ENCODE measurements around the gene CNTN6.

Gene CNTN6

DNA sequence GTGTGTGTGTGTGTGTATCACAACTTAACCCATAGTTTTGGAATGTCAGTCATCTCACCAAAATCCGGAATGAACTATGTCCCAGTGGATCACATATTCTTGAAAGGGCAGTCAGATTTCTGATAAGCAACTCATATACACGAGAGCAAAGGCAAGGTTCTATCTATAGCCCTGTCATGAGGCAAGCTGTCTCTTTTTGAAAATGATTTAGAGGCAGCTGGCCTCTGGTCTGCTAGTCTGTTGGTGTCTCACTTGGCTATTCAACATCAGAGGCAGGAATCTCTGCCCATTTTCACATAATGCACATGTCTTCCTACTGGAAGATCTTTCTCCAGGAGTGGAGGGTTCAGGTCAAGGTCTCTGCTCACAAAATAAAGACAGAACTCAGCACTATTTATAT, 79.8 kb downstream of the CNTN6 start:
- no peak for DNase-seq (ENCODE audit: low read depth)

DNA sequence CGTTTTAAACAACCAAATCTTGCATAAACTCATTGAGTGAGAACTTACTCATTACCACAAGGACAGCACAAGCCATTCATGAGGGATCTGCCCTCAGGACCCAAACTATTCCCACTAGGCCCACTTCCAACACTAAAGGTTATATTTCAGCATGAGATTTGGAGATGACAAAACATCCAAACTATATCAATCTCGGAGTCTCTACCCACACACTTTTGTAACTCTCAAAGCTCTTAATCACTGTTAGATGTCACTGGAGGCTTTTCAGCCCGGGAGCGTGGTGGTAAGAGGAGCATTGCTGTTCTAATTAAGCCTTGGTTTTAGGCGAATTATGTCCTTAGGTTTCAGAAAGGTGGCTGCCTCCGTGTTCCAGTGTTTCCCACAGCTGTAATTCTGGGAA, 86.3 kb downstream of the CNTN6 start:
- DNase-seq (ENCODE audit: low read depth), result no peak

DNA sequence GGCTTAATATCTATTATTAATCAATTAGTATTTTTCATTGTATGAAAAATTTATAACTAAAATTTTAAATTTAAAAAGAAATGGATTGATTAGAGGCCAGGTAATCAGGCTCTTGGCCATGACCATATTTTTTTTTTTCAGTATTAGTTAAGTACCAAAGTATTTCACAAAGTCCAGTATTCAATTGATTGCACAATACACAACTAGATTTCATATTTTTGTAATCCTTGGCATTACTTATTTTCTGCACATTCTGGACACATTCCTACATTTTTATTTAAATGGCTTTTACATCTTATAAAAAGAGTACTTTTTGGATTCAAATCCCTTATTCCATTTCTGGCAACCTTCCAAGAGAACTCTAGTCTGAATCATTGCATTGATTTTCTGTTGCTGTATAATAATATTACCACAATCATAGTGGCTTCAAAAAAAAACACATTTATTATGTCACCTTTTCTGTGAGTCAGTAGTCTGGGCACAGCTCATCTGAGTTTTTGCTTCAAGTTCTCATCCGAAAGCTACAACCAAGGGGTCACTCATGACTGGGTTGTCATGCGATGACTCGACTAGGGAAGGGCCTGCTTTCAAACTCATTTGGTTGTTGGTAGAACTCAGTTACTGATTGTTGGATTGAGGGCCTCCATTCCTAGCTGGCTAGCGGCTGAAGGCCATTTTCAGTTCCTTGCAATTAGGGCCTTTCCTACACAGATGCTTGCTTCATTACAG, 90.7 kb downstream of the CNTN6 start:
- DNase-seq (ENCODE audit: low read depth), result no peak

DNA sequence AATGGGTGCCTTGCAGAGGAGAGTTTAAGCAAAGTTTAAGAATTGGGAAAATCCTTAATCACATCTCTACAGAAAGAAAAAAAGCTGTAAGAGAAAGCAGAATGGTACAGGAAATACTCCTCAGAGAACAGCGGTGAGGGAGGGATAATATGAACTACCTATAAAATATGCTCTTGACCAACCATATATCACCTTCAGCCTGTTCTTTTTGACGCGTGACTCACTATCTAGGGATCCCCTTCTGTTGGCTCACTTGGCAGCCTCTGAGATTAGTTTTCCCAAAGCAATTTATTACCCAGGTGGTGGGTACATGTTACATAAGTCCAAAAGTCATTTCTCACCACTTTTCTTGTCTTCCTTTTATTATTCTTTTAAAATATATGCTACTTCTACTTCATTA, 97.7 kb downstream of the CNTN6 start:
- no peak for DNase-seq (ENCODE audit: low read depth)

DNA sequence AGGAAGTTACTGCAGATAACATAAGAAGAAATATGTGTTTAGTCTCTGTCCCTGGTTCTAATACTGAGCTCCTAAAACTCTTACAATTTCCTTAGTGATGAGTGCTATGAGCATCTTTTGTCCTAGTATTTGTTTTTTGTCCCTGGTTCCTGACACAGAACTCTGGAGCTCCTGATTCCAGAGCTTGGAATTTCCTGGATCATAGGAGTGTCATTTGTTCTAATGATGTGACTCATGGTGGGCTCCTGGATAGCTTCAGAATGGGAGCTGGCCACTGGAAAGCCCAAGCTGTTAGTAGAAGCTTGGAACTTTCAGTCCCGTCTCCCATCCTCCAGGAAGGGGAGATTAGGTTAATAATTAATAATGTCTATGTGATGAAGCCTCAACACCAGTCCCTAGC, 98.2 kb downstream of the CNTN6 start:
- DNase-seq (ENCODE audit: low read depth), result no peak

DNA sequence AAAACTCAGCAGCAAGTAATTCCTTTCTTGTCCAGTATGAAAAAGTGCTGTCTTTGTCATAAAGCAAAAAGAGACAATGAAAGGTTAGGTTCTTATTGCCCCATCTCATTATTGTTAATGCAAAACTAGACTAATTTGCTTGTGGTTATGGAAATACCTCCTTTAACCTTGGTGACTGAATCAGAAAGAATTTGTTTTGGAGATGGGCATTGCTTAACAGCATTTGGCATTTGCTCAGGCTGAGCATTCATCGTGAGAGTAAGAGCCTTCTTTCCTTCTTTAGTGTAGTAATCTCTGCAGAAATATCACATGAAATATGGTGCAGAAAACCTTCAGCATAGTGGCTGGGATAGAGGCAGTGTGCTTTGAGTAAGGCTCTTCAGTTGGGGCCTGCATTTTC, 103.1 kb downstream of the CNTN6 start:
- no peak for DNase-seq (ENCODE audit: low read depth)

DNA sequence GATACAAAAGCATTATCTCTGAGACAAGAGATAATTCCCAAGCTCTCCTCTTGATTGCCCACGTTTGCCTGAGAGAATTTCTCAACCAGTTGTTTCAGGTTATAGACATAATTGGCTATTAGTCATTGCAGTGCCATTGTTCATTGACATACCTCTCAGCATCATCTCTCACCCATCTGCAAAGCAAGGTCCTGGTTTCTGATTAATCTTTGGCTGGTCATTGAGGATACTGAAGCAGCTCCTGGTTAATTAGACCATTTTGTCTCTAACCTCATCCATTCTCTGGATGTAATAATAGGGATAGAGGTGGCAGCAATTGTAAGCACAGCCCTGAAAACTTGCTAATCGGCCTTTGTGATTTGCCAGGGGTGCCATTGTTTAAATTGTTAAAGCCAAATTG, 104.2 kb downstream of the CNTN6 start:
- DNase-seq (ENCODE audit: low read depth), result no peak

DNA sequence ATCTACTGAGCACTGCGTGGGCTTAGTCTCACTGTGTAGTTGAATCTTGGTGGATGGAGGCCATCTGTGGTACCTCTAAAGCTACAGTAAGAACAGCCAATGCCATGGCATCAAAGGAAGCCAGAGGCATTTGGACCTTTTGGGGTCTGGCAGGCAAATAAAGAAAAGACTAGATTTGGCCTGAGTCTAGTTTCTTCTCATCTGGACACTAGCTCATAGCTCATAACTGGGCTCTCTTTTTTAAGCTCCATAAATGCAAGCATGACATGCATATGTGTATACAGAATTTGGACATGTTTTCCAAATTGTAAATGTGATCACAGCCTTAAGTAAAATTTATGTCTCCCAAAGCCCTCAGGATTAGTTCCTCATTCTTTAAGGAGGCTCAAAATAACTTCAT, 107.5 kb downstream of the CNTN6 start:
- DNase-seq (ENCODE audit: low read depth), result no peak

DNA sequence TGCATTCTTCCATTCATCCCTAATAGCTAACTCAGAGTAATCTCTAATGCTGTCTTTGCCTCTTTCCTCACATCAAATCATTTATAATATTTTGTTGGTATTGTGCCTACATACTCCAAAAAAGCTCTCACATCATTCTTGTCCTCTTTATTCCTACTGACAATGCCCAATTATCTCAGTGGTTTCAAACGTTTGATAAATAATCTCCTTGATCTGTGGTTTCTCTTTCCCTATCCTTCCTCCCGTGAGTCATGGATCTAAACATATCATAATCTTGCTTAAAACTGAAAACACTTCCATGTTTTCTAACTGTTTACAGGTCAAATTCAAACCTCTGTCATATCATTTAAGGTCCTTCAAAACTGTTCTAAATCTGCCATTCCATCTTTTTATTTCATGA, 115.1 kb downstream of the CNTN6 start:
- no peak for DNase-seq (ENCODE audit: low read depth)

DNA sequence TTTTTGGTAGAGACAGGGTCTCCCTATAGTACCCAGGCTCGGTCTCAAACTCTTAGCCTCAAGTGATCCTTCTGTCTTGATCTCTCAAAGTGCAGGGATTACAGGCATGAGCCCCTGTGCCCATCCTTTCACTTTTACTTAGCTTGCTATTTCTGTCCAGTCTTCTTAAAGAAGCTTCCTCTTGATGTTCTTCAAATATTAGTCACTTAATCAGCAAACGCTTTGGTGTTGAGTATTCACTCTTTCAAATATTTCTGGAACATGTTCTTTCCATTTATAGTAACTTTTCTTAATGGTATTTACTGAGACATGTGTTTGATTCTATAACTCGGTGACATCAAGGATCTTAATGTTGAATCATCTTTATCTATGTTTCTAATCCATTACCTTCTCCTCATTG, 122.1 kb downstream of the CNTN6 start:
- no peak for DNase-seq (ENCODE audit: low read depth)

DNA sequence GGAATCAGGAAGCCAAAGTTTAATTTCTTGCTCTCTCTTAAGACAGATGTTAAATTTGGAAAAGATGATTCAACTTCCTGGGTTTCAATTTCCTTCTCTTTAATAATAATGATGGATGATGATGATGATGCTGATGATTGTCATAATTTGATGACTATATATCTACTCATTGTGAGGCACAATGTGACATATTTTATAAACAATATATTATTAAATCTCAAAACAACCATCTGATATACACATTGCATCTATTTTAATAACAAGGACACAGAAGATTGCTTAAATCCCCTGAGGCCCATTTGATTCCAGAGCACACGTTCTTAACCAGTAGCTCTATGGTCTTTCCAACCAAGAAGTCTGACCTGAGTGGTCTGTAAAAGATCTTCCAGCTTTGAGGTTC, 124.0 kb downstream of the CNTN6 start:
- no peak for DNase-seq (ENCODE audit: low read depth)

DNA sequence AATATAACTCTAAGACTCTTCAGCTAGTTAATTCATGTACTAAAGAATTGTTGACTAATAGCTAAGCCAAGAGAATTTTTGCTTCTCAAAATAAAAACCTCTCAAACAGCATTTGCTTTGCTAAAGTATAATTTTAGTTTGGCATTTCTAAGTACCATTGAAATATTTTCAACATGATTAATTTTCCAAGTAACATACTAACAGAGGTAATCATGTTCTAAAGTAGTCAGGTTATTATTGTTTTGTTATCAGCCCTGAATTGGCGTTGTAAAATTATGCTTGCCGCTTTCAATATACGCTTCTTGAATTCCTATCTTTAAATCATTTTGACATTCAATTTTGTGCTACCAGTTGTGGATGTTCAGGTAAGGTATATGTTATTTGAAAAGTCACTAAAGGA, 134.3 kb downstream of the CNTN6 start:
- no peak for DNase-seq (ENCODE audit: low read depth)

DNA sequence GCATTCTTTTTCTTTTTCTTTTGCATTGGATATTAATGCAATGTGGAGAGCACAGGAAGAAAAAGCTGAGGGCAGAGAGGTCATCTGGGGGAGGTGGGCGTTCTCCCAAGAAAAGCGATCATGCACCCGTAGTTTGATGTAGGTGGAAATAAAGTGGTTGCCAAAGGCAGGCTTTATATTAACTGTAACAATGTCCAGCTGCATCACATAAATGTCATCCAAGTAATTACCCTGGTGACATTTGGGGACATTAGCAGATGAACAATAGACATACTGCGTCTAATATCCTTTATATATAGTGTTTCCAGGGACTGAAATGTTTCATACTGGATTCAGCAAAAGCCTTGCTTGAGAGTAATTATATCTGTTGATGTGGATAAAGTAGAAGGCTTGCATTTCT, 135.5 kb downstream of the CNTN6 start:
- DNase-seq (ENCODE audit: low read depth), result no peak

DNA sequence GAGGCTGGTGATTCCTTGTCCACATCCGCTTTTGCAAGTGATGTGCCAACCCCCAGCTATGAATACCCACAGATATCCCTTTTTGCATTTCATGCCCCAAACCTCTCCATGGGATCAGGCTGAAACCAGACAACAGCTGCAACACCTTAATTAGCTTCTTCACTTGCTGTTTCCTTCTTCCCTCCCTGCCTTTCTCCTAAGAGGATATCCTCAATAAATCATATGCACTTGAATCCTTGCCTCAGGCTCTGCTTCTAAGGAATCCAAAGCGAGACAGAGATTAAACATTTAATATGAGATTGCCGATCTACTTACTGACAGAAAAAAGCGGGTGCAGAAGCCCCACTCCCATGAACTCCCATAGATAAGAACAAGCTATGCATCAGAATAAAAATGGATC, 138.1 kb downstream of the CNTN6 start:
- DNase-seq (ENCODE audit: low read depth), result no peak

DNA sequence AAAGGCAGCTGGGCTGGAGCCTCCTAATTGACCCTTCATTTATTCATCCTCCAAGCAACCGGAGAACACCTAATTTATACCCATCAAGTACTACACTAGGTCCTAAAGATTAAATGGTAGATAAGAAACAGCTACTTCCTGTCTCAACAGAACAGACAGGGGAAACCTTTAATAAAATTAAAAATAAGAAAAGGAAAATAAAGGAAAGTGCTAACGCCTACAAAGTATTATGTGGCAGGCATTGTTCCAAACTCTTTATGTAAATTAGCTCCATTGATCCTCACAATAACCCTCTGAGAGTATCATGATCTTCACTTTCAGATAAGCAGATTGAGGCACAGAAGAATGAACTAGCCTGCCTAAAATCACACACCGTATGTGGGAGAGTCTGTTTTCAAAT, 139.5 kb downstream of the CNTN6 start:
- no peak for DNase-seq (ENCODE audit: low read depth)

DNA sequence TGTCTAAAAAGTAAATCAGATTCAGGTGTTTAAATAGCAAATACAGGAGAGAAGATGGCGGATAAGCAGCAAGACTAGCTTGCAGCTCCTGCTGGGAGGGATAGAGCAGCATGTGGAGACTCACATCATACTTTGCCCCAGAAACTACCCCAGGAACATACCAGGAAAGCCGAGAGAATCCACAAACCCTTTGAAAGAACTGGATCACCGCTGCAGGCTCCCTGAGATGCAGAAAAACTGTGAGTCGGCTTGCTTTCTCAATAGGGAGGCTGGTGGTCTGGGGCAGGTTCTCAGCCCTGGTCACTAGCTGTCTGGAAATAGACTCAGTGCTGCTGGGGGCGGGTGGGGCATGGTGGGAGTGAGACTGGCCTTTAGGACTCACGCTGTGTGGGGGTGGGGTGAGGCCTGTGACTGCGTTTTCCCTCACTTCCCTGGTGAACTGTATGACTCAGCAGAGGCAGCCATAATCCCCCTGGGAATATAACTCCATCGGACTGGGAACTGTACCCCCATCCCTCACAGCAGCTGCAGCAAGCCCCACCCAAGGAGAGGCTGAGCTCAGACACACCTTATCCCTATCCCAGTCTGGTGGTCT, 142.8 kb downstream of the CNTN6 start:
- DNase-seq (ENCODE audit: low read depth), result no peak

DNA sequence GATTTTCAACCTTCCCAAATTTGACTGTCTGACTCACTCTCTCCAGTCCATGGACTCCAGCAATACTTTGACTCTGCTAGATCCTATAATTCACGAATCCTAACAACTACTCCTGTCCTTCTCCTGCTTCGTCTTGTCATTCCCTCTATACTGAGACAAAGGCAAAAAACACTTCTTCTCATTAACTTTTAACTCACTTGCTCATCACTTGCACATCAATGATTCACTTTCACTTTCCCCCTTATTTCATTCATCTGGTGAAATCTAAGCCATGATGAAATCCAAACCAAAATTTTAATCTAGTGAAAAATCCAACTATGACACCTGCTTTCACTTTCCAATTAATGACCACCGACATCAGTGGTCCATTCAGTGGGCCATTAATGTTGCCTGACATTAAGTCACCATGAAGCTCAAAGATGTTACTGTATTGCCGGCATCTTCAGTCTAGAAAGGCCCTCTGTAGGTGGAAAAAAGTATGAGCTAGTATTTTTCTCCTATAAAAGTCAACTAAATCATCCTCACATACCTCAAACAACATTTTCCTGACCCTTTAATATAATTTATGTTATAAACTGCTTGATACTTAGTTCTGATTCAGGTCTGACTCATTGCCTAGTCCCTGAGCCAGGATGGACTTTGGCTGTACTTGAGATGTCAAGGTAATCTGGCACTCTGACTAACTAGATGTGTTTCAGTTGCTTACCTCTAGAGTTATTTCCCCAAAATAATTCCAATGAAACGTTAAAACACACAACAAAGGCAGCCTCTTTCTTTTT, 158.6 kb downstream of the CNTN6 start:
- no peak for DNase-seq (ENCODE audit: low read depth)

DNA sequence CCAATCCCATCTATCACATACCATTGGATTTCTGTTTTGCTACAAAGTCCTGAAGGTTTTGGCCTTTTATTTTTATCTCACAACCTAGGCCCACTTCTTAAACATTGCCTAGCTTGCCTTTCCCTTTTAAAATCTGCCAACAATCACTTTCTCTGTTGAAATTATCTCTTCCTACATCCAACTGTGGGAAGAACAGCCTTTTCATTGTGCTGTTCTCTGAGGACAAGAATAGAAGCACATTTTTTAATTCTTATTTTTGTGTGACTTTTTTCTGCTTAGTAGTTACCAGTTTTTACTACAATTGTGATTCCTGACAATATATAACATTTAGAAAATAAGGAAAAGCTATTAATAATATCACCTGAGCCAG, 159.2 kb downstream of the CNTN6 start:
- DNase-seq (ENCODE audit: low read depth), result no peak

DNA sequence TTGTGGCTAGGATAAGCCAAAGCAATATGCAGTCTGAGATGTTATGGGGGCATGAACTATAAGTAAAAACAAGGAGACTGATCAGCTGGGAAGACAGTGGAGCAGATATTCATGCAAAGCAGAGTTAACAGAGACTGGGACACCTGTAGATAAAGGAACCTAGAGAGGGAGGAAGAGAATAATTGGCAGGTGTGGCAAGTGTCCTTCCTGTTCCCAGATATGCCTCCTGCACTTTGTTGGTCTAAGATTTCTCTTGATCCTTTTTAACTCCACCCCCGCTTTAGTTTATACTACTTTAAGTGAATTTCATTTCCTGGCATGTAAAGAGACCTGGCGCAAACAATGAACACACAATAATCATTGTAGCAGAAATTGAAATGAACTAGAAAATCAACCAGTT, 169.4 kb downstream of the CNTN6 start:
- no peak for DNase-seq (ENCODE audit: low read depth)

DNA sequence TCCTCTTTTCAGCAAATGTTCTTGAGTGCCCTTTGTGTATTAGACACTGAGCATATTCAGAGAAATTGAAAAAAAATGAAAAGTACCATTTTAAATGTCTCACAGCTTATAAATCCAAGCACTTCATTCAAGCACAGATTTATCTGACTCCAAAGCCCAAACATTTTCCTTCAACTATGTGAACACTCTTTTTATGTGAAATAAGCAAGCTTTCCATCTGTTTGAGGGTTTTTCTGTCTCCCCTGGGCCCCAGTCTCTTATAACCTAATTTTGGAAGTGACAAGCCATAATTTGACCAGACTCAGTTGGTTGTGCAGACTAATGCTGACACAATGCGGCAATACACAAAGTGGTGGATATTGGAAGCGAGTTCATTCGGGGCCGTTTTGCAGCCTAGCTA, 170.3 kb downstream of the CNTN6 start:
- DNase-seq (ENCODE audit: low read depth), result no peak

DNA sequence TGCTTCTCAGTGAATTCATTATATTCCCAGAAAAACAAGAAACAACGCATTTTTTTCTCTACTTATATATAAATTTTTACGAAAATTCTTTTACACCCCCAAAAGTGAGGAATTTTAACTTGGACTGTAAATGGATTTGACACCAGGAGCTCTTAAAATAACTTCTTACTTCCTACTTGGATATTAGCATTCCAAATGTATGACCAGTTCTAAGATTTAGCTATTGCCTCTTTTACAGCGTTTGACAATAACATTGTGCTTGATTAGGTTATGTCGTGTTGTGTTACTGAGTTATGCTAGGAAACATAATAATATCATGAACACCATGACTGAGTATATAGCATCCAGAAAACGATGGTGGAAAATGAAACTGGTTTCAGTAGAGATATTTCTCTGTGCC, 177.0 kb downstream of the CNTN6 start:
- no peak for DNase-seq (ENCODE audit: low read depth)

DNA sequence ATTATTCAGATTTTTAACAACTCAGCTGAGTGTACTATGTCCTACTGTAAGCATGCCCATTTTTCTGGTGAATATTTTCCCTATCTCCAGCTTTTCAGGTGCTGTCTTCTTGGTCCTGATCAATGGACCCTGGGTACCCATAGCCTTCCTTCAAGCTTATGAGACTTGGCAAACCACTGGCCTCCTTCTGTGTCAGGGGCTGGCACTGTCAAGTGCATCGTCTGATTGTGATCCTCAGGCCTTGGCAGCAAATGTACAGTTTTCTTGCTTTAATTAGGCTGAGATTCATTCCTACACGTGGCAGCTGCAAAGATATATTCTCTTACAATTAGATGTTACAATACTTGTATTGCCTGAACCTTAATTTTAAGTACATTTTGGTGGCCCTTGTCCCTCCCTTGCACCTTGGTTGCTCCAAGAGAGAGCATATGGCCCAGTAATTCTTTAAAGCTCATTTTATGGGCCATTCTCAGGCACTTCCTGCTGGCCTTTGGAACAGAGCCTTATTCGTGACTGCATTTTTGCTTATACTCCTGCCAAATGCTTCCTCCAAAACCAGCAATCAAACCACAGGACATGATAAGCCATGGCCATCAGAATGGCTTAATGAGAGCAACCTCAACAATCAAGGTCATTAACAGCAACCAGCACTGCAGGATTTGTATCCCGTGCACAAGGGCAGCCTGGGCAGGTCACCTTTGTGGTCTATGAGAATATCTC, 179.9 kb downstream of the CNTN6 start:
- no peak for DNase-seq (ENCODE audit: low read depth)

DNA sequence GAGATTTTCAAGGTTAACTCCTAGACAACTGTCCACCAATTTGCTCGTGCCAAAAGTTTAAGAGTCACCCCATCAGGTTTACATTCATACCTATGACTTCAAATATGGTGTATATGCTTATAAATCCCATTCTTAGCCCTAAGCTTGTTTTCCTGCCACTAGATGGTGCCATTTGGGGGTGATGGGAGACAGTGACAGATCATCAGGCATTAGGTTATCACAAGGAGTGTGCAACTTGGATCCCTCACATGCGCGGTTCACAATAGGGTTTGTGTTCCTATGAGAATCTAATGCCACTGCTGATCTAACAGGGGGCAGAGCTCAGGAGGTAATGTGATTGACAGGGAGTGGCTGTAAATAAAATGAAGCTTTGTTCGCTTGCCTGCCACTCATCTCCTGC, 182.7 kb downstream of the CNTN6 start:
- DNase-seq (ENCODE audit: low read depth), result no peak
